ENCODE data around the gene BMP6. TPM values are rescaled to one million over a fixed set of nuclear protein-coding genes. Genes with fewer than 3 reads are reported as not detected.
A peak's percentile ranks its signal among the peaks of the same experiment; 100 is the strongest.

BMP6 gene
- total RNA-seq, 2 experiments from 2014 or later = not detected

DNA sequence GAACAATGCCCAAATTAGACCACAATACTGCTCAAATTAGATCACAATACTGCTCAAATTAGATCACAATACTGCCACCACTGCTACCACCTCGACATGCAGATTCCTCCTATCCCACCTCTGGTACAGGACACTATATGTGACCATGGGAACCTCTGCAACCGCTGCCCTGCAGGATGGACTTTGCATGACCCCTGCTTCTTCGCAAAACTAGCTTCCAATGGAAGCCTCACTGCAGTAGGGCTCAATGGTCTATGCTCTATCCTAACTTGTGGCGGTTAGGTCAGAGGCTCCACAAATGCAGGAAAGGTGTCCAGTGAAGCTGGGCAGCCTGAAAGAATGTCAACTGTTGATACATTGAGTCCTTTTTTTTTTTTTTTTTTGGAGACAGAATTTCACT is 192.5 kb downstream of the BMP6 start:
- no peaks in the 10 kb centered on the region for H3K4me1 Mint-ChIP-seq (ENCODE audit: low read depth)
- H3K27me3 Mint-ChIP-seq = peaks cover under 1% of the 10 kb centered on the region
- no peak overlapping the region for H3K27ac Mint-ChIP-seq
- ChIA-PET CTCF (no interaction called here), POLR2A (no interaction called here)
- DNase-seq = no peak
- H3K27me3 ChIP-seq (ENCODE audit: control insufficient read depth in 1 of 2, insufficient read depth in 2 of 2, low read length in 2 of 2) = peaks cover 0 to 14% of the 10 kb centered on the region in 2 experiments
- H3K9me3 Mint-ChIP-seq = no peaks in the 10 kb centered on the region
- H3K36me3 ChIP-seq (ENCODE audit: insufficient read depth, low read length) = no peaks in the 10 kb centered on the region
- no peak overlapping the region for H3K4me3 ChIP-seq (ENCODE audit: low read length)
- intact Hi-C loops (cut with DNase I, micrococcal nuclease) = loop anchor here in 1 of 2 experiments (10.0 kb wide), 2 partner anchors 334 to 534 kb away; partner anchors contain the start of genes CAGE1 and RIOK1
- H3K4me3 Mint-ChIP-seq = no peak overlapping the region
- no peak for ATAC-seq (ENCODE audit: poor library complexity)
- no peaks in the 10 kb centered on the region for H3K4me1 ChIP-seq (ENCODE audit: insufficient read depth, low read length)
- TF ChIP-seq, protein P1, sequence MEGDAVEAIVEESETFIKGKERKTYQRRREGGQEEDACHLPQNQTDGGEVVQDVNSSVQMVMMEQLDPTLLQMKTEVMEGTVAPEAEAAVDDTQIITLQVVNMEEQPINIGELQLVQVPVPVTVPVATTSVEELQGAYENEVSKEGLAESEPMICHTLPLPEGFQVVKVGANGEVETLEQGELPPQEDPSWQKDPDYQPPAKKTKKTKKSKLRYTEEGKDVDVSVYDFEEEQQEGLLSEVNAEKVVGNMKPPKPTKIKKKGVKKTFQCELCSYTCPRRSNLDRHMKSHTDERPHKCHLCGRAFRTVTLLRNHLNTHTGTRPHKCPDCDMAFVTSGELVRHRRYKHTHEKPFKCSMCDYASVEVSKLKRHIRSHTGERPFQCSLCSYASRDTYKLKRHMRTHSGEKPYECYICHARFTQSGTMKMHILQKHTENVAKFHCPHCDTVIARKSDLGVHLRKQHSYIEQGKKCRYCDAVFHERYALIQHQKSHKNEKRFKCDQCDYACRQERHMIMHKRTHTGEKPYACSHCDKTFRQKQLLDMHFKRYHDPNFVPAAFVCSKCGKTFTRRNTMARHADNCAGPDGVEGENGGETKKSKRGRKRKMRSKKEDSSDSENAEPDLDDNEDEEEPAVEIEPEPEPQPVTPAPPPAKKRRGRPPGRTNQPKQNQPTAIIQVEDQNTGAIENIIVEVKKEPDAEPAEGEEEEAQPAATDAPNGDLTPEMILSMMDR (IDR thresholded peaks at IDR 0.05) = no peak
- H3K36me3 Mint-ChIP-seq (ENCODE audit: low read depth) = no peaks in the 10 kb centered on the region
- H3K27ac ChIP-seq (ENCODE audit: low read depth in 1 of 2, low read length in 2 of 2) = no peak overlapping the region
- no peaks in the 10 kb centered on the region for H3K9me3 ChIP-seq (ENCODE audit: control insufficient read depth in 1 of 2, insufficient read depth in 1 of 2, low read length in 2 of 2)

DNA sequence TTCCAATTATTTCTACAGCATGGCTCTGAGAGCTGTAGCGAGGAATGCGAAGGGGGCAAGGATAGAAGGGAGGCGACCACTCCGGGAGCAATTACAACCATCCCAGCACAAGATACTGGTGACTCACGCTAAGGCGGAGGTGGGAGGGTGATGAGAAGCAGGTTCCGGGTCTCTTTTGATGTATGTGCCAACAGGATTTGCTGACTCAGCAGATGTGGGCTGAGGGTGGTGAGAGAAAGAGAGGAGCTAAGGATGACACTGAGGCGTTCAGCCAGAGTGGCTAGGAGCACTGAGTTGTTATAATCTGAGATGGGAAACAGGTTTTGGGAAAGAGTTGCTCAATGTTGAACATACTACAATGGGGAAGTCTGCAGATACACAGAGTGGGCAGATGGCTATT is 194.0 kb downstream of the BMP6 start:
- DNase-seq = peak in 3 of 14 experiments; percentile 14 to 30 (median 17)
- TF ChIP-seq, protein P1 (IDR thresholded peaks at IDR 0.05) = no peak
- H3K9me3 ChIP-seq (ENCODE audit: control insufficient read depth in 1 of 2, insufficient read depth in 1 of 2, low read length in 2 of 2) = no peaks in the 10 kb centered on the region
- peaks cover 5% of the 10 kb centered on the region for H3K9me3 Mint-ChIP-seq
- intact Hi-C loops (cut with DNase I, micrococcal nuclease) = loop anchor here in 1 of 2 experiments (10.0 kb wide), 2 partner anchors 335 to 535 kb away; partner anchors contain the start of genes CAGE1 and RIOK1
- H3K36me3 Mint-ChIP-seq (ENCODE audit: low read depth) = no peaks in the 10 kb centered on the region
- ATAC-seq (ENCODE audit: poor library complexity) = peak; percentile 21
- H3K4me3 ChIP-seq (ENCODE audit: low read length) = no peak overlapping the region
- CTCF ChIA-PET = no interaction called here
- H3K4me3 Mint-ChIP-seq = no peak overlapping the region
- POLR2A ChIA-PET = no interaction called here
- H3K4me1 Mint-ChIP-seq (ENCODE audit: low read depth) = no peaks in the 10 kb centered on the region
- H3K27me3 Mint-ChIP-seq = peaks cover 12% of the 10 kb centered on the region
- no peaks in the 10 kb centered on the region for H3K4me1 ChIP-seq (ENCODE audit: insufficient read depth, low read length)
- H3K27ac Mint-ChIP-seq = no peak overlapping the region
- peaks cover 4 to 14% of the 10 kb centered on the region in 2 experiments for H3K27me3 ChIP-seq (ENCODE audit: control insufficient read depth in 1 of 2, insufficient read depth in 2 of 2, low read length in 2 of 2)
- no peaks in the 10 kb centered on the region for H3K36me3 ChIP-seq (ENCODE audit: insufficient read depth, low read length)
- no peak overlapping the region for H3K27ac ChIP-seq (ENCODE audit: low read depth in 1 of 2, low read length in 2 of 2)

DNA sequence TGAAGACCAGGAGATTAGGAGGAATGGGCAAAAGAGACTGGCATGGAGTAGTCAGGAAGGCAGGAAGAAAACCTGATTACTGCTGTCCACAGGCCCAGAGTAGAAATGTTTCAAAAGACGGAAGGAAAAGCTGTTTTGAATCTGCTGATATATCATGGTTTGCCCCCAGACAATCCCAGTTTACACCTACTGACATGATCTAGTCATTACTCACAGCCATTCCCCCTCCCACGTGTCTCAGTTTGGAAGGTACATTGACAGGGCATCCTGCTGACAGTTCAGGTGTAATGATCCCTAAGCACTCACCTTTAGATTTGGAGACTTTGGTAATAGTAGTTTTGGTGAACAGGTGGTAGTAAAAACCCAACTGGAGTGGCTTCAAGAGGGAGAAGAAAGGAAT is 194.5 kb downstream of the BMP6 start:
- CTCF ChIA-PET = no interaction called here
- Histone ChIP-seq H3K4me1 (ENCODE audit: insufficient read depth, low read length) (no peaks in the 10 kb centered on the region), H3K9me3 (ENCODE audit: control insufficient read depth in 1 of 2, insufficient read depth in 1 of 2, low read length in 2 of 2) (peaks cover 0 to 2% of the 10 kb centered on the region in 2 experiments), H3K27ac (ENCODE audit: low read depth in 1 of 2, low read length in 2 of 2) (no peak overlapping the region), H3K36me3 (ENCODE audit: insufficient read depth, low read length) (no peaks in the 10 kb centered on the region), H3K27me3 (ENCODE audit: control insufficient read depth in 1 of 2, insufficient read depth in 2 of 2, low read length in 2 of 2) (peaks cover 4 to 14% of the 10 kb centered on the region in 2 experiments), H3K4me3 (ENCODE audit: low read length) (no peak overlapping the region)
- Mint-ChIP-seq H3K9me3 (peaks cover 7% of the 10 kb centered on the region), H3K27ac (no peak overlapping the region), H3K4me1 (ENCODE audit: low read depth) (no peaks in the 10 kb centered on the region), H3K27me3 (peaks cover 15% of the 10 kb centered on the region), H3K36me3 (ENCODE audit: low read depth) (no peaks in the 10 kb centered on the region), H3K4me3 (no peak overlapping the region)
- DNase-seq (no peak), ATAC-seq (ENCODE audit: poor library complexity) (no peak)
- TF ChIP-seq, protein P1 (IDR thresholded peaks at IDR 0.05) = no peak
- POLR2A ChIA-PET = no interaction called here
- intact Hi-C loops (cut with DNase I, micrococcal nuclease) = no loop called here

All from CD4-positive, alpha-beta T cell (primary cell).